ENCODE data around the gene UBR3. TPM values are rescaled to one million over a fixed set of nuclear protein-coding genes. Genes with fewer than 3 reads are reported as not detected.

UBR3 gene
- total RNA-seq, 1 experiment from 2014 or later, result 21.9 TPM

DNA sequence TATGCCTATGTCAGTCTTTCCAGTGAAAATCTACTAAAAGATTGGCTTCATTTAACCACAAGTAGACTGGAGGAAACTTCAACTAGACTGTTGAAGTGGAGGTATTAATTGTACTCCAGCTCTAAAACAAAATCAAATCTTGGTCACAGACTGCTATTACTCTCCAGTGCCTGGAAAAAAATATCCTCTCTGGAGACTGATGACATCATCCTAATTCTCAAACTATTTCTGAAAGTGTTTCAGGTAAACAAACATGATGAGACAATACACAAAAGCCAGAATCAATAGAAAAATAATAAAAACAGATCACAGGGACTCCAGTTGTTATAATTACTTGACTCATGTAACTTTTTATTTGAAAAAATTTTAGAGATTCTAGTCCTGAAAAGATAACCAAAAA, 263.0 kb downstream of the UBR3 start:
- Histone ChIP-seq H3K9me3 (ENCODE audit: control insufficient read depth, low read depth, low read length) (no peaks in the 10 kb centered on the region), H3K4me1 (ENCODE audit: insufficient read depth, low read length) (peaks cover 9% of the 10 kb centered on the region), H3K79me2 (ENCODE audit: insufficient read depth, low read length) (no peaks in the 10 kb centered on the region), H2BK12ac (ENCODE audit: insufficient read length, low read depth, low read length) (no peak overlapping the region), H3K14ac (ENCODE audit: insufficient read depth, low read length) (no peak overlapping the region), H3K9ac (ENCODE audit: extremely low read depth, insufficient read length, low read length) (no peak overlapping the region), H2BK15ac (ENCODE audit: low read depth, low read length) (no peak overlapping the region), H2BK20ac (ENCODE audit: low read depth, low read length, poor library complexity, severe bottlenecking) (no peak overlapping the region), H2BK120ac (ENCODE audit: low read depth, low read length, poor library complexity, severe bottlenecking) (no peak overlapping the region), H4K5ac (ENCODE audit: insufficient read length, low read depth, low read length) (no peak overlapping the region), H4K91ac (ENCODE audit: insufficient read length, low read depth, low read length) (no peak overlapping the region), H3K56ac (ENCODE audit: insufficient read length, low read depth, low read length) (no peak overlapping the region), H3T11ph (ENCODE audit: low read length) (no peak overlapping the region), H4K20me1 (ENCODE audit: control insufficient read depth, insufficient read depth, insufficient read length) (no peaks in the 10 kb centered on the region), H3K79me1 (ENCODE audit: insufficient read depth, low read depth, low read length, poor library complexity, severe bottlenecking) (no peaks in the 10 kb centered on the region), H3K23ac (ENCODE audit: insufficient read length, low read depth, low read length) (no peak overlapping the region), H3K4ac (ENCODE audit: low read depth, low read length) (no peak overlapping the region), H2AFZ (ENCODE audit: low read length) (no peak overlapping the region), H3K23me2 (ENCODE audit: insufficient read length, low read depth, low read length, poor library complexity, severe bottlenecking) (no peaks in the 10 kb centered on the region), H3K18ac (ENCODE audit: insufficient read length, low read depth, low read length) (no peak overlapping the region), H2AK5ac (ENCODE audit: insufficient read length, low read length) (no peak overlapping the region), H4K8ac (replicated peaks; ENCODE audit: insufficient read length, low read depth, low read length) (no peak overlapping the region), H3K27ac (ENCODE audit: insufficient read length, low read depth, low read length) (no peak overlapping the region), H3K4me2 (ENCODE audit: insufficient read depth, insufficient read length, low read length) (no peak overlapping the region), H2BK5ac (ENCODE audit: insufficient read length, low read length) (no peak overlapping the region), H3K27me3 (ENCODE audit: insufficient read depth, low read length) (no peaks in the 10 kb centered on the region)
- TF ChIP-seq, protein P1, sequence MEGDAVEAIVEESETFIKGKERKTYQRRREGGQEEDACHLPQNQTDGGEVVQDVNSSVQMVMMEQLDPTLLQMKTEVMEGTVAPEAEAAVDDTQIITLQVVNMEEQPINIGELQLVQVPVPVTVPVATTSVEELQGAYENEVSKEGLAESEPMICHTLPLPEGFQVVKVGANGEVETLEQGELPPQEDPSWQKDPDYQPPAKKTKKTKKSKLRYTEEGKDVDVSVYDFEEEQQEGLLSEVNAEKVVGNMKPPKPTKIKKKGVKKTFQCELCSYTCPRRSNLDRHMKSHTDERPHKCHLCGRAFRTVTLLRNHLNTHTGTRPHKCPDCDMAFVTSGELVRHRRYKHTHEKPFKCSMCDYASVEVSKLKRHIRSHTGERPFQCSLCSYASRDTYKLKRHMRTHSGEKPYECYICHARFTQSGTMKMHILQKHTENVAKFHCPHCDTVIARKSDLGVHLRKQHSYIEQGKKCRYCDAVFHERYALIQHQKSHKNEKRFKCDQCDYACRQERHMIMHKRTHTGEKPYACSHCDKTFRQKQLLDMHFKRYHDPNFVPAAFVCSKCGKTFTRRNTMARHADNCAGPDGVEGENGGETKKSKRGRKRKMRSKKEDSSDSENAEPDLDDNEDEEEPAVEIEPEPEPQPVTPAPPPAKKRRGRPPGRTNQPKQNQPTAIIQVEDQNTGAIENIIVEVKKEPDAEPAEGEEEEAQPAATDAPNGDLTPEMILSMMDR (conservative IDR thresholded peaks at IDR 0.05), result no peak
- Mint-ChIP-seq H3K9me3 (peaks cover 25 to 30% of the 10 kb centered on the region in 2 experiments), H3K27me3 (ENCODE audit: low read depth) (no peaks in the 10 kb centered on the region), H3K4me1 (peaks cover 8 to 23% of the 10 kb centered on the region in 2 experiments), H3K36me3 (ENCODE audit: insufficient read depth in 1 of 3, low read depth in 3 of 3) (peaks cover 20 to 41% (median 22%) of the 10 kb centered on the region in 3 experiments), H3K27ac (no peak overlapping the region), H3K4me3 (no peak overlapping the region)
- no peak for DNase-seq

Data from H9 (cell line).